Measurements from ENCODE around the gene HOXA9. TPM values are rescaled to one million over a fixed set of nuclear protein-coding genes. Genes with fewer than 3 reads are reported as not detected.

Gene HOXA9
- total RNA-seq, 1 experiment from 2014 or later: 91.0 TPM

DNA sequence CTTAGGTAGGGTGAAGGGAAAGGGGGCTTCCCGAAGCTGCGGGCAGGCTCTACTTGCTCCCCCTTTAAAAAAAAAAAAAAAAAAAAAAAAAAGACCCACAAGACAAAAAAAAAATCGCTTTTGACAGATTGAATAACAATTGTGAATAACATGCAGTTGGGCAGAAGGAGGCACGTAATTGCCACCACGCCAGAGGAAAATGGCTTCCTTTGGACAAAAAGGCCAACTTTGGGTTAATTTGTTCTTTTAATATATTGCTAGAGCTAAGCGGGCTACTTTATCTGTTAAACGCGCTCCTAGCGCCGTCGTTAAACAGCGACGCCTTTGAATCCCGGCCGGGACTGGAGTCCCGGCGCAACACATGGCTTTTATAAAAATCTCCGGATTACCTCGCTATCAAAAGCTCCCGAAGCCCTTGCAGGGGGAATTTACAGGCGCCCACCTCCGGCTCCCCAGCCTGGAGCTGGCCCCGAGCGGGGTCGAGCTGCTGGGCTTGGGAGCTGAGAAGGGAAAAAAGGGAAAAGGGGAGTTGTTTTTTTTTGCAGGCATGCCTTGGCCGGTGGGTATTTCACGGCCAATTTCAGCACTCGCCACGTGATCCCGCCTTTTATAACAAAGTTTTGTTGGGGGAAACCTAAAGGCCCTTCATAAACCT is 18.5 kb upstream of the HOXA9 start:
- TF ChIP-seq, protein P1, sequence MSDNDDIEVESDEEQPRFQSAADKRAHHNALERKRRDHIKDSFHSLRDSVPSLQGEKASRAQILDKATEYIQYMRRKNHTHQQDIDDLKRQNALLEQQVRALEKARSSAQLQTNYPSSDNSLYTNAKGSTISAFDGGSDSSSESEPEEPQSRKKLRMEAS (IDR thresholded peaks at IDR 0.05): peak; percentile 56
- TF ChIP-seq SRF (IDR thresholded peaks at IDR 0.05; ENCODE audit: low read depth): no peak
- TF ChIP-seq, protein P2, sequence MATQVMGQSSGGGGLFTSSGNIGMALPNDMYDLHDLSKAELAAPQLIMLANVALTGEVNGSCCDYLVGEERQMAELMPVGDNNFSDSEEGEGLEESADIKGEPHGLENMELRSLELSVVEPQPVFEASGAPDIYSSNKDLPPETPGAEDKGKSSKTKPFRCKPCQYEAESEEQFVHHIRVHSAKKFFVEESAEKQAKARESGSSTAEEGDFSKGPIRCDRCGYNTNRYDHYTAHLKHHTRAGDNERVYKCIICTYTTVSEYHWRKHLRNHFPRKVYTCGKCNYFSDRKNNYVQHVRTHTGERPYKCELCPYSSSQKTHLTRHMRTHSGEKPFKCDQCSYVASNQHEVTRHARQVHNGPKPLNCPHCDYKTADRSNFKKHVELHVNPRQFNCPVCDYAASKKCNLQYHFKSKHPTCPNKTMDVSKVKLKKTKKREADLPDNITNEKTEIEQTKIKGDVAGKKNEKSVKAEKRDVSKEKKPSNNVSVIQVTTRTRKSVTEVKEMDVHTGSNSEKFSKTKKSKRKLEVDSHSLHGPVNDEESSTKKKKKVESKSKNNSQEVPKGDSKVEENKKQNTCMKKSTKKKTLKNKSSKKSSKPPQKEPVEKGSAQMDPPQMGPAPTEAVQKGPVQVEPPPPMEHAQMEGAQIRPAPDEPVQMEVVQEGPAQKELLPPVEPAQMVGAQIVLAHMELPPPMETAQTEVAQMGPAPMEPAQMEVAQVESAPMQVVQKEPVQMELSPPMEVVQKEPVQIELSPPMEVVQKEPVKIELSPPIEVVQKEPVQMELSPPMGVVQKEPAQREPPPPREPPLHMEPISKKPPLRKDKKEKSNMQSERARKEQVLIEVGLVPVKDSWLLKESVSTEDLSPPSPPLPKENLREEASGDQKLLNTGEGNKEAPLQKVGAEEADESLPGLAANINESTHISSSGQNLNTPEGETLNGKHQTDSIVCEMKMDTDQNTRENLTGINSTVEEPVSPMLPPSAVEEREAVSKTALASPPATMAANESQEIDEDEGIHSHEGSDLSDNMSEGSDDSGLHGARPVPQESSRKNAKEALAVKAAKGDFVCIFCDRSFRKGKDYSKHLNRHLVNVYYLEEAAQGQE (IDR thresholded peaks at IDR 0.05; ENCODE audit: low read depth): no peak
- no peak for DNase-seq (ENCODE audit: low read depth, low spot score)
- peak overlapping the region; percentile 100 for H3K4me2 ChIP-seq (ENCODE audit: low read length)
- intact Hi-C loops (cut with micrococcal nuclease): no loop called here
- BruUV-seq (replicated peaks): TSS peak; percentile 62
- peak overlapping the region; percentile 88 for H3K27ac ChIP-seq (ENCODE audit: low read depth, low read length)
- H3K36me3 ChIP-seq (ENCODE audit: control insufficient read depth in 1 of 2, insufficient read depth in 2 of 2, low read length in 2 of 2): no peaks in the 10 kb centered on the region
- no peak overlapping the region for H2AFZ ChIP-seq (ENCODE audit: low read depth, low read length, poor library complexity, severe bottlenecking)
- no peaks in the 10 kb centered on the region for H3K9me3 ChIP-seq (ENCODE audit: control insufficient read depth in 1 of 2, insufficient read depth in 1 of 2, low read depth in 1 of 2, low read length in 2 of 2)
- H3K79me2 ChIP-seq (ENCODE audit: insufficient read depth, low read length): peaks cover 19% of the 10 kb centered on the region; the same call in 1 of the 2 replicates
- no peaks in the 10 kb centered on the region for H3K27me3 ChIP-seq (ENCODE audit: insufficient read depth, low read length)
- no peaks in the 10 kb centered on the region for H3K9me2 ChIP-seq (ENCODE audit: insufficient read depth)
- RAD21 ChIA-PET (ENCODE audit: low non-redundant PET in 1 of 2, low total read pairs in 2 of 2, uncharacterized antibody in 2 of 2, unreplicated experiment in 2 of 2): interaction anchor here in 1 of 2 experiments (1.4 kb wide), 1 partner anchor 12 kb away, joined by 7 read pairs; no protein-coding TSS in a partner anchor
- H3K4me1 ChIP-seq (ENCODE audit: control insufficient read depth in 1 of 2, insufficient read depth in 2 of 2, low read length in 2 of 2): peaks cover 28 to 54% of the 10 kb centered on the region in 2 experiments
- no peak for ATAC-seq
- CTCF ChIA-PET: interaction anchor here (1.4 to 2.0 kb wide), 3 partner anchors 12 to 910 kb away, joined by 5 to 9 read pairs (median 7); no protein-coding TSS in a partner anchor
- peak overlapping the region; percentile 70 to 85 for H3K4me3 ChIP-seq (replicated peaks in 1 of 2; ENCODE audit: low read depth in 1 of 2, low read length in 2 of 2)
- peak overlapping the region; percentile 85 for H3K9ac ChIP-seq (ENCODE audit: low read length)
- POLR2A ChIA-PET: interaction anchor here (1.2 to 1.4 kb wide), 2 partner anchors 9 to 16 kb away, joined by 5 to 7 read pairs; partner anchors contain the start of gene HOXA10
- H4K20me1 ChIP-seq (ENCODE audit: insufficient read depth): no peaks in the 10 kb centered on the region
